Measurements from ENCODE around the gene AGPS. TPM values are rescaled to one million over a fixed set of nuclear protein-coding genes. Genes with fewer than 3 reads are reported as not detected.

Gene AGPS
- total and polyA plus RNA-seq, 10 of the 15 experiments (the other 5 are each of a cell fraction or from before 2014, with no cell fraction given) = 7.9 to 54.2 (median 38.7) TPM

DNA sequence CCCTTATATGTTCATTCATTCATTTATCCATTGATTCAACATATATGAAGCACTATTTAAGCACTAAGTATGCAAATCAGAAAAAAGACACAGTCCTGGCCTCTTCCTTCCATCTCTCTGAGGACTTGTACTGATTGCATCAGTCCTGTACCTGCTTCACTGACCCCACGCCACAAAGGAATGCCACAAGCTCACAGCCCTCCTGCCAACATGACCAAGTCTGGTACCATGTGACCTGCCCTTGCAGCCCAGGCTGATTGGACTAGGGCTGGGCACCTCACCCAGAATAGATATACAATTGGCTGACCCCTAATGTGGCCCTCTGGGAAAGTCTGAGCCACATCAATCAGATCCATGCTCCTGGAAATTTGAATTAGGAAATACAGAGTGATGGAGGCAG, 196.6 kb downstream of the AGPS start (continued):
- TF ChIP-seq SUPT20H (IDR thresholded peaks at IDR 0.05; ENCODE audit: borderline replicate concordance, control insufficient read depth, low read depth, low read length) (no peak), GABPA (IDR thresholded peaks at IDR 0.05; ENCODE audit: low read depth) (no peak), PAX5 (IDR thresholded peaks at IDR 0.05; ENCODE audit: borderline replicate concordance, low read depth, low read length) (no peak), TBL1XR1 (IDR thresholded peaks at IDR 0.05; ENCODE audit: low read depth, low read length) (no peak), HDAC6 (IDR thresholded peaks at IDR 0.05; ENCODE audit: unreplicated experiment) (no peak), RB1 (IDR thresholded peaks at IDR 0.05; ENCODE audit: borderline replicate concordance) (no peak), MXI1 (IDR thresholded peaks at IDR 0.05; ENCODE audit: low read depth, low read length) (no peak), SIN3A (IDR thresholded peaks at IDR 0.05; ENCODE audit: low read depth, low read length) (no peak)

DNA sequence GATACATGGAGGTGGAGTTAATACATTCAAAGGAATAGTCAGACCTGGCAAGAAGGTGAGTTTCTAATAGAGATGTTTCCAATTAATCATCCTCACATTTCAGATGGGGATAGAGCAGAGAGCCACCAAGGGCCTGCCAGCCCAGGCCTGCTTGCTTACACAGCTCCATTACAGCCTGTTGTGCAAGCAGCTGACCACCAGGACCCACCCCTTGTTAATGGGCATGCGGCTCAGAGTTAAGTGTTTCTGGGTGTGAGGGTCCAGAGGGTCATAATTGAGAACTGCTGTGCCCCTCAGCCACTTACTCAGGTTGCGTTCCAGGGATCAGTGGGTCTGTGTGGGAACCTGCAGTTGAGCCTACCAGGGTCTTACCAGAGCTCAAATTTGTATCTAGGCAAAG, 199.8 kb downstream of the AGPS start:
- H3K4me3 ChIP-seq = no peak overlapping the region
- RAD21 ChIA-PET (ENCODE audit: unreplicated experiment) = no interaction called here
- no peak overlapping the region for H3K9ac ChIP-seq (ENCODE audit: control insufficient read depth, insufficient read depth, low read length)
- no peaks in the 10 kb centered on the region for H3K79me2 ChIP-seq (ENCODE audit: control insufficient read depth, insufficient read depth, low read length)
- WGBS (ENCODE audit: insufficient coverage, insufficient replicate concordance, low lambda C conversion rate, missing lambda C conversion rate) = 29% methylated on average over 2 of the region's 2 CpGs
- POLR2A ChIA-PET = no interaction called here
- H3K9me3 ChIP-seq (replicated peaks; ENCODE audit: control insufficient read depth, insufficient read depth, low read length) = no peaks in the 10 kb centered on the region
- ATAC-seq (no peak), FAIRE-seq (no peak), DNase-seq (ENCODE audit: low read depth, low spot score) (no peak)
- no peaks in the 10 kb centered on the region for H4K20me1 ChIP-seq (ENCODE audit: control insufficient read depth, insufficient read depth)
- intact Hi-C loops (cut with micrococcal nuclease; ENCODE audit: unreplicated experiment) = no loop called here
- in situ Hi-C loops (cut with MboI) = no loop called here
- CTCF ChIA-PET = interaction anchor here (2.1 to 2.4 kb wide), 3 partner anchors 12 to 257 kb away, joined by 5 to 6 read pairs (median 5); no protein-coding TSS in a partner anchor
- no peak overlapping the region for H2AFZ ChIP-seq (ENCODE audit: control insufficient read depth, low read depth, low read length)
- no peak for TF ChIP-seq SREBF1 (IDR thresholded peaks at IDR 0.05; ENCODE audit: low read length)
- TF ChIP-seq, protein P1, sequence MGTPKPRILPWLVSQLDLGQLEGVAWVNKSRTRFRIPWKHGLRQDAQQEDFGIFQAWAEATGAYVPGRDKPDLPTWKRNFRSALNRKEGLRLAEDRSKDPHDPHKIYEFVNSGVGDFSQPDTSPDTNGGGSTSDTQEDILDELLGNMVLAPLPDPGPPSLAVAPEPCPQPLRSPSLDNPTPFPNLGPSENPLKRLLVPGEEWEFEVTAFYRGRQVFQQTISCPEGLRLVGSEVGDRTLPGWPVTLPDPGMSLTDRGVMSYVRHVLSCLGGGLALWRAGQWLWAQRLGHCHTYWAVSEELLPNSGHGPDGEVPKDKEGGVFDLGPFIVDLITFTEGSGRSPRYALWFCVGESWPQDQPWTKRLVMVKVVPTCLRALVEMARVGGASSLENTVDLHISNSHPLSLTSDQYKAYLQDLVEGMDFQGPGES (IDR thresholded peaks at IDR 0.05) = no peak
- no peak overlapping the region for H3K27ac ChIP-seq (ENCODE audit: control insufficient read depth, insufficient read depth)
- H3K27me3 ChIP-seq (replicated peaks in 1 of 2; ENCODE audit: control insufficient read depth in 2 of 2, insufficient read depth in 2 of 2, low read length in 1 of 2) = no peaks in the 10 kb centered on the region
- SMC1A ChIA-PET (ENCODE audit: uncharacterized antibody, unreplicated experiment) = interaction anchor here (0.6 to 1.3 kb wide), 3 partner anchors 102 to 257 kb away, joined by 3 to 4 read pairs (median 4); no protein-coding TSS in a partner anchor
- no peaks in the 10 kb centered on the region for H3K36me3 ChIP-seq (ENCODE audit: control insufficient read depth in 2 of 2, insufficient read depth in 2 of 2, low read length in 1 of 2)
- H3K4me2 ChIP-seq (ENCODE audit: control insufficient read depth, insufficient read depth) = no peak overlapping the region
- no TSS peak for BruUV-seq (replicated peaks)
- no peaks in the 10 kb centered on the region for H3K4me1 ChIP-seq (ENCODE audit: control insufficient read depth, insufficient read depth, low read length)
